ENCODE data around the gene SPRY4. TPM values are rescaled to one million over a fixed set of nuclear protein-coding genes. Genes with fewer than 3 reads are reported as not detected.

SPRY4 gene
- total and polyA plus RNA-seq, 2 of the 13 experiments (the other 11 are each of a cell fraction or from before 2014, with no cell fraction given) = 8.9 to 17.8 TPM

DNA sequence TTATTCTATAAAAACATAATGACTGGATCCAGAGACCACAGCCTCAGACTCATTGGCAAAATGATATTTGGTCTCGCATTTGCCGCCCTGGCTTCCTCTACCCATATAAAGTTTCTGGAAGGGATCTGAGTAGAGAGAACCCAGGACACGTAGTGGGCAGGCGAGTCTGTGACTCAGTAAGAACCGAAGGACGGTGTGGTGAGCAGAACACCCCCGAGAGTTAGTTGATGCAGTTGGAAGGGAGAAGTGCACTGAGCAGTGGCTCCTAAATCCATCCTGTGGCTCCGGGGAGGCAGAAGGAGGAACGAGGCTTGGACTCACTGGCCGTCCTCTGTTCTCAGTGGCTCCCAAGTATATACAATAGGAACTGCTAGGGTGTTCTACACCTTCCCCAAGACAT, 11.5 kb downstream of the SPRY4 start:
- no peak for ATAC-seq
- Histone ChIP-seq H2AFZ (ENCODE audit: low read length) (no peak overlapping the region), H4K20me1 (ENCODE audit: insufficient read depth, low read length) (peaks cover 72% of the 10 kb centered on the region), H3K27ac (ENCODE audit: extremely low read length, insufficient read depth, low read length) (no peak overlapping the region), H3K9ac (ENCODE audit: insufficient read depth, low read depth, low read length) (no peak overlapping the region), H3K9me3 (ENCODE audit: low read length) (no peaks in the 10 kb centered on the region), H3K4me1 (ENCODE audit: insufficient read depth, low read length) (peaks cover 63% of the 10 kb centered on the region), H3K4me2 (ENCODE audit: low read depth, low read length) (no peak overlapping the region), H3K4me3 (replicated peaks in 1 of 3; ENCODE audit: insufficient read depth in 1 of 3, low read depth in 2 of 3, low read length in 3 of 3) (no peak overlapping the region), H3K36me3 (replicated peaks in 1 of 2; ENCODE audit: control insufficient read depth in 1 of 2, insufficient read depth in 2 of 2, low read length in 2 of 2) (peaks cover 42 to 73% of the 10 kb centered on the region in 2 experiments), H3K79me2 (ENCODE audit: insufficient read depth, low read length) (peaks cover 82% of the 10 kb centered on the region), H3K27me3 (ENCODE audit: control insufficient read depth in 1 of 2, insufficient read depth in 2 of 2, low read length in 2 of 2) (no peaks in the 10 kb centered on the region; a peak in 1 of 5 replicates)
- in situ Hi-C loops (cut with HindIII; ENCODE audit: extremely low pct_ligation_motif_present, low pct_unique_long_range_greater_than_20kb) (loop anchor here (25.0 kb wide), 1 partner anchor 151 kb away; no protein-coding TSS in a partner anchor), intact Hi-C loops (cut with micrococcal nuclease; ENCODE audit: unreplicated experiment) (no loop called here)
- ChIA-PET POLR2A (no interaction called here), CTCF (ENCODE audit: low intra/inter-chr PET ratio, low total read pairs) (no interaction called here)
- DNase-seq (ENCODE audit: low spot score) = no peak
- TF ChIP-seq ZNF7 (CRISPR knock-in tag; IDR thresholded peaks at IDR 0.05) (no peak), ZNF547 (CRISPR knock-in tag; IDR thresholded peaks at IDR 0.05) (no peak), RBM22 (optimal IDR thresholded peaks at IDR 0.05; ENCODE audit: low read length) (peak; percentile 58), MAFF (IDR thresholded peaks at IDR 0.05; ENCODE audit: low read depth, low read length) (no peak), CHCHD3 (CRISPR knock-in tag; IDR thresholded peaks at IDR 0.05) (no peak), MTF2 (CRISPR knock-in tag; IDR thresholded peaks at IDR 0.05; ENCODE audit: borderline replicate concordance) (no peak)
- FAIRE-seq = no peak
- 94% methylated on average over 10 of the region's 10 CpGs for WGBS (ENCODE audit: low lambda C conversion rate)
- BruUV-seq (replicated peaks) = no TSS peak

DNA sequence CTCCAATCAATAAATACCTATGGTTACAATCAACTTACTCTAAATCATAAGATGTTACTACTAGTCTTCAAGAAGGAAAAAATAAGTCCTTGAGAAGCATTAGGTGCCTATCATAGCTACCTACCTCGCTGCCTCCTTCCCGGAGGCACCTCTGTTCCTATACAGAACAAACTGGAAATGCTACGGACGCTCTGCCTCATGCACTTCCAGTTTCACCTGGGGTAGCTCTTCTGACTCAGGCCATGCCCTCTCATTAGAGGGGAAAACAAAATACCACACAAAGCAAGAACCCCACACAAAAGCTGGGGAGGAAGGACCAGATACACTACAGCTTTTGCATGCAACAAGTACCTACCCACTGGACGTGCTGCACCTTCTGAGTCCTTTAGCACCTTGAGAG, 12.4 kb downstream of the SPRY4 start:
- Histone ChIP-seq H2AFZ (ENCODE audit: low read length) (no peak overlapping the region), H3K79me2 (ENCODE audit: insufficient read depth, low read length) (peaks cover 73% of the 10 kb centered on the region), H3K4me1 (ENCODE audit: insufficient read depth, low read length) (peaks cover 63% of the 10 kb centered on the region), H3K36me3 (replicated peaks in 1 of 2; ENCODE audit: control insufficient read depth in 1 of 2, insufficient read depth in 2 of 2, low read length in 2 of 2) (peaks cover 41 to 64% of the 10 kb centered on the region in 2 experiments), H3K4me3 (replicated peaks in 1 of 3; ENCODE audit: insufficient read depth in 1 of 3, low read depth in 2 of 3, low read length in 3 of 3) (no peak overlapping the region), H4K20me1 (ENCODE audit: insufficient read depth, low read length) (peaks cover 64% of the 10 kb centered on the region), H3K27ac (ENCODE audit: extremely low read length, insufficient read depth, low read length) (no peak overlapping the region), H3K27me3 (ENCODE audit: control insufficient read depth in 1 of 2, insufficient read depth in 2 of 2, low read length in 2 of 2) (no peaks in the 10 kb centered on the region; a peak in 1 of 5 replicates), H3K9me3 (ENCODE audit: low read length) (no peaks in the 10 kb centered on the region), H3K9ac (ENCODE audit: insufficient read depth, low read depth, low read length) (no peak overlapping the region), H3K4me2 (ENCODE audit: low read depth, low read length) (no peak overlapping the region)
- ChIA-PET CTCF (ENCODE audit: low intra/inter-chr PET ratio, low total read pairs) (no interaction called here), POLR2A (no interaction called here)
- no peak for TF ChIP-seq FOXC1 (CRISPR knock-in tag; IDR thresholded peaks at IDR 0.05; ENCODE audit: borderline replicate concordance)
- TF ChIP-seq RBFOX2 (IDR thresholded peaks at IDR 0.05; ENCODE audit: low read depth, low read length) = 0 out of 2 replicates have a peak, but pooled peaks have one; percentile 24
- in situ Hi-C loops (cut with HindIII; ENCODE audit: extremely low pct_ligation_motif_present, low pct_unique_long_range_greater_than_20kb) = loop anchor here (25.0 kb wide), 1 partner anchor 150 kb away; no protein-coding TSS in a partner anchor
- intact Hi-C loops (cut with micrococcal nuclease; ENCODE audit: unreplicated experiment) = no loop called here
- DNase-seq (ENCODE audit: low spot score) (no peak), FAIRE-seq (no peak), ATAC-seq (no peak)
- WGBS (ENCODE audit: low lambda C conversion rate) = 86% methylated on average over 5 of the region's 5 CpGs
- no TSS peak for BruUV-seq (replicated peaks)

Measured in HepG2 (cell line).